ENCODE measurements around the gene ALX4. TPM values are rescaled to one million over a fixed set of nuclear protein-coding genes. Genes with fewer than 3 reads are reported as not detected.

The ALX4 gene
- total RNA-seq, 3 donors from 2014 or later (not counting 1 experiment from before 2014, with no cell fraction given): not detected

- peaks cover 34 to 70% of the 10 kb centered on the region in 2 donors for H3K27me3 Mint-ChIP-seq (ENCODE audit: low read depth in 2 of 2)
- DNase-seq (no peak), ATAC-seq (no peak)
- H3K27ac Mint-ChIP-seq: no peak overlapping the region
- peaks cover 6% of the 10 kb centered on the region for H3K27me3 ChIP-seq (ENCODE audit: control insufficient read depth, insufficient read depth, low read length)
- H3K36me3 ChIP-seq (ENCODE audit: control insufficient read depth, insufficient read depth, low read length): no peaks in the 10 kb centered on the region
- H3K9me3 Mint-ChIP-seq: no peaks in the 10 kb centered on the region
- no peaks in the 10 kb centered on the region for H3K4me1 Mint-ChIP-seq
- H3K27ac ChIP-seq (ENCODE audit: low read length): no peak overlapping the region
- H3K9me3 ChIP-seq (ENCODE audit: control insufficient read depth, insufficient read depth, low read length): no peaks in the 10 kb centered on the region
- TF ChIP-seq CTCF (IDR thresholded peaks at IDR 0.05): no peak
- H3K4me1 ChIP-seq (ENCODE audit: control insufficient read depth, insufficient read depth, low read length): no peaks in the 10 kb centered on the region
- intact Hi-C loops (cut with micrococcal nuclease): no loop called here
- no peaks in the 10 kb centered on the region for H3K36me3 Mint-ChIP-seq
- WGBS (ENCODE audit: insufficient coverage): 82% methylated on average over 5 of the region's 6 CpGs
- no peak overlapping the region for H3K4me3 ChIP-seq (ENCODE audit: low read length)
- no peak overlapping the region for H3K4me3 Mint-ChIP-seq
Observed at GRCh38 chr11:44332665-44333064, 22.7 kb upstream of the ALX4 start.

GRCh38 chr11:44329472-44330230, 19.7 kb upstream of the ALX4 start:
- Histone ChIP-seq H3K36me3 (ENCODE audit: control insufficient read depth, insufficient read depth, low read length) (no peaks in the 10 kb centered on the region), H3K4me3 (ENCODE audit: low read length) (no peak overlapping the region), H3K9me3 (ENCODE audit: control insufficient read depth, insufficient read depth, low read length) (no peaks in the 10 kb centered on the region), H3K4me1 (ENCODE audit: control insufficient read depth, insufficient read depth, low read length) (no peaks in the 10 kb centered on the region), H3K27me3 (ENCODE audit: control insufficient read depth, insufficient read depth, low read length) (no peaks in the 10 kb centered on the region), H3K27ac (ENCODE audit: low read length) (no peak overlapping the region)
- ATAC-seq: no peak
- no peaks in the 10 kb centered on the region for H3K9me3 Mint-ChIP-seq
- no peak overlapping the region for H3K4me3 Mint-ChIP-seq
- no peak overlapping the region for H3K27ac Mint-ChIP-seq
- H3K36me3 Mint-ChIP-seq: no peaks in the 10 kb centered on the region
- no peak for TF ChIP-seq CTCF (IDR thresholded peaks at IDR 0.05)
- 61% methylated on average over 8 of the region's 8 CpGs for WGBS (ENCODE audit: insufficient coverage)
- DNase-seq: no peak
- no peaks in the 10 kb centered on the region for H3K4me1 Mint-ChIP-seq
- peaks cover 43 to 71% of the 10 kb centered on the region in 2 donors for H3K27me3 Mint-ChIP-seq (ENCODE audit: low read depth in 2 of 2)
- intact Hi-C loops (cut with micrococcal nuclease): no loop called here

- peaks cover 2% of the 10 kb centered on the region for H3K27me3 ChIP-seq (ENCODE audit: control insufficient read depth, insufficient read depth, low read length)
- H3K27ac ChIP-seq (ENCODE audit: low read length): no peak overlapping the region
- Mint-ChIP-seq H3K36me3 (no peaks in the 10 kb centered on the region), H3K27me3 (ENCODE audit: low read depth in 2 of 2) (peaks cover 51 to 73% of the 10 kb centered on the region in 2 donors), H3K9me3 (no peaks in the 10 kb centered on the region), H3K27ac (no peak overlapping the region), H3K4me1 (no peaks in the 10 kb centered on the region), H3K4me3 (no peak overlapping the region)
- intact Hi-C loops (cut with micrococcal nuclease): no loop called here
- ATAC-seq (no peak), DNase-seq (no peak)
- WGBS (ENCODE audit: insufficient coverage): 40% methylated on average over 11 of the region's 11 CpGs
- no peaks in the 10 kb centered on the region for H3K4me1 ChIP-seq (ENCODE audit: control insufficient read depth, insufficient read depth, low read length)
- no peak for TF ChIP-seq CTCF (IDR thresholded peaks at IDR 0.05)
- no peaks in the 10 kb centered on the region for H3K9me3 ChIP-seq (ENCODE audit: control insufficient read depth, insufficient read depth, low read length)
- no peak overlapping the region for H3K4me3 ChIP-seq (ENCODE audit: low read length)
- no peaks in the 10 kb centered on the region for H3K36me3 ChIP-seq (ENCODE audit: control insufficient read depth, insufficient read depth, low read length)
Observed at GRCh38 chr11:44328138-44328660, 18.3 kb upstream of the ALX4 start.
